Left forelimb (tissue), 1 donor: ENCODE measurements around the gene TBCD.

Experiments used
- DNase-seq: peaks from one replicate; pipeline ENCODE4 v3.0.0-alpha.2; 2018; ENCODE audit warnings: low spot score

The TBCD gene

GRCh38 chr17:82957961-82958561 lies 206.2 kb downstream of the TBCD start:
- DNase-seq: peak; percentile 55

- DNase-seq: peak; percentile 47
These were observed 207.5 kb downstream of the TBCD start for GRCh38 chr17:82959242-82959930.

DNA sequence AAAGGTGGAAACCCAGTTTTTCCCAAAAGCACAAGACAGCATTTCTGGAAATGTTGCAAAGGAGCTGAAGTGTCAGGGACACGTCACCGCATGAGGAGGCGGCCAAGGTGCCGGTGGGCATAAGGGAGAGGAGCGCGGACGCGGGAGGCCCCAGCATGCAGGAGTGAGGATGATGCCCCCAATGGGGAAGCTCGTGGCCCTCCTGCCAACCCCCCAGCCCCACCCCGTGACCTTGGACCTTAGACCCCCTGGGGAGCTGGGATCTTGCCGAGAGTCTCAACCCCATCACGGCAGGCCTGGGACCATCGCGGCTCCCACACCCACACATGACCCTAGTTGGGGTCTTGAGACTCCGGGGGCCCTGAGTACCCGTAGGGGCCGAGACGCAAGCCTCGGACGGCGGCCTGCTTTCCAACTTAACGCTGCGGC lies 208.1 kb downstream of the TBCD start:
- DNase-seq: peak; percentile 53

DNA sequence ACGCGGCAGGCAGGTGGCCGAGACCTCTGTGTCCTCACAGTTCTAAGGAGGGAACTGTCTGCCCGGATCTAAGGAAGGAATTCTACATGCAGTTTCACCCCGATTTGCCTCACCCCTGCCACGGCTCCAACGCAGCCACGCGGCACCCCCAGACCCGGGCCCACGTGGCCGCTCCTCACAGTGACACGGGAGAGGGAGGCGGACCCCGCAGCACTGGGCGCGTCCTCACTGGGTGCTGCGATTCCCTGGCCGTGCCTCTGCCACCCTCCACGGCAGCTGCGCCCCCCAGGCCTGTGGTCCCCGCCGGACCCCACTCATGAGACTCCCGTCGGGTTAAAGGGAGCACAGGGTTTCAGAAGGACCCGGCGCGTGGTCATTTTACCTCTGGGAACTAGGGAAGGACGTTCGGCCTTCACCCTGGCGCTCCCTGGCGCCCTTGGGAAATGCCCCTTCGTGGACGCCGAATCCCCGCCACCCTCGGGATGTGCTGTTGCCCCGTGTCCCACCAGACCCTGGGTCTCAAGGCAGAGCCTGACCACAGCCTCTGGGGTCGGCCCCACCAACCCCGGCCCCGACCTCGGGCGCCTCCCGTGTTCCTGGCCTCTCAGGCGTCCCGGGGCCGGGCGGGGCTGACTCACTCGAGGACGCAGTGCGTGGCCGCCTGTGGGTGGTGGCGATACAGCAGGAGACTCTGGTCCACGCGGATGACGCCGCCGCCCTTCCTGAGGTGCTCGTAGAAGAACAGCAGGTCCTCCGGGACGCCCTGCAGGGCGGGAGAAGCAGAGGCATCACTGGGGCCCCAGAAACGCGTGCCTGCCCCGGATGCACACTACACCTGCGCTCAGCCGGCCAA lies 208.8 kb downstream of the TBCD start:
- peak; percentile 51 for DNase-seq

DNA sequence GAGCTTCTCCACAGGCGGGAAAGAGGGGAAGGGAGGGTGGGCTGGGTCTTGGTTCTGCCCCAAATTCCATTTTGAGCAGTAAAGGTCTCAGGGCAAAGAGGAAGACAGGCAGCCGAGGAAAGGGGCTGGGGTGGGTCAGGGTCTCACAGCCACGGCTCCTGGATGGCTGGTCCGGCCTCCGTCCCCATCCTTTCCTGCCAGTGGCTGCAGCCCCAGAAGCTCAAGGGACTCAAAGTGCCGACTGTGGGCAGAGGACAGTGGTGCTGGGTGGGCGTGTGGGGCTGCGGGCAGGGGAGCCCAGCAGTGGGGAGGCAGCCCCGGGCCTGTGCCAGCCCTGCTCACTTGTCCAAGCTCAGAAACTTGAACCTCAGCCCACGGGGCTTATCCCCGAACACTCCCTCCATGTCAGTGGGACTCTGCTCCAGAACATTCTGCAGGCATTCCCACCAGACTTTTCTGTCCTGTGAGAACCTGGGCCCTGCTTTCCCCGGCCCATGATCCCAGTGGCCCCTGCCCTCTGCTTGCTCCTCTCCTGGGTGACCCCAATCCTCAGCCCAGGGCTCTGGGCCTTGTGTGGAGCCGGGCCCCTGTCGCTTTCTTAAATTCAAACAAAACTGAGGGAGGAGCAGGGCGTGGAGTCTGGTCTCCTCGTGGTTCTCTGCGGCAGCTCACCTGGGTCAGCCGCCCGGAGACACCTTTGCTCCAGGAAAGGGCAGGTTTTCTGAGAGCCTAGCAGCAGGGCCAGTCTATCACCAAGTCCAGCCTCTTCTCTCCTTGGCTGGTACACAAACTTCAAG lies 209.7 kb downstream of the TBCD start:
- DNase-seq: peak; percentile 61

GRCh38 chr17:82962163-82962720 lies 210.4 kb downstream of the TBCD start:
- DNase-seq: peak; percentile 28

- DNase-seq: peak; percentile 82
These were observed 211.5 kb downstream of the TBCD start for GRCh38 chr17:82963104-82963950.

DNA sequence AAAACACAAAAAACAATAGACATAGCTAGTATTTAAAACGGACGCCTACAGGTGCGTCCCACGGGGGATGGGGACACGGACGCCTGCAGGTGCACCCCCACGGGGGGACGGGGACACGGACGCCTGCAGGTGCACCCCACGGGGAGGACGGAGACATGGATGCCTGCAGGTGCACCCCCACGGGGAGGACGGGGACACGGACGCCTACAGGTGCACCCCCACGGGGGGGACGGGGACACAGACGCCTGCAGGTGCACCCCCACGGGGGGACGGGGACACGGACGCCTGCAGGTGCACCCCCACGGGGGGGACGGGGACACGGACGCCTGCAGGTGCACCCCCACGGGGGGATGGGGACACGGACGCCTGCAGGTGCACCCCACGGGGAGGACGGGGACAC lies 212.6 kb downstream of the TBCD start:
- DNase-seq: peak; percentile 46

DNA sequence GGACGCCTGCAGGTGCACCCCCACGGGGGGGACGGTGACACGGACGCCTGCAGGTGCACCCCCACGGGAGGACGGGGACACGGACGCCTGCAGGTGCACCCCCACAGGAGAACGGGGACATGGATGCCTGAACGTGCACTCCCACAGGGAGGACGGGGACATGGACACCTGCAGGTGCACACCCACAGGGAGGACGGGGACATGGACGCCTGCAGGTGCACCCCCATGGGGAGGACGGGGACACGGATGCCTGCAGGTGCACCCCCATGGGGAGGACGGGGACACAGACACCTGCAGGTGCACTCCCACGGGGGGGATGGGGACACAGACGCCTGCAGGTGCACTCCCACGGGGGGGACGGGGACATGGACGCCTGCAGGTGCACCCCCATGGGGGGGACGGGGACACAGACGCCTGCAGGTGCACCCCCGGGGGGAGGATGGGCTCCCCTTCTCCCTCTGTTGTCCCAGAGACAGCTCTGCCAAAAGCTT lies 213.0 kb downstream of the TBCD start:
- DNase-seq: peak; percentile 61

GRCh38 chr17:82965371-82965770 lies 213.5 kb downstream of the TBCD start:
- DNase-seq: peak; percentile 52

DNA sequence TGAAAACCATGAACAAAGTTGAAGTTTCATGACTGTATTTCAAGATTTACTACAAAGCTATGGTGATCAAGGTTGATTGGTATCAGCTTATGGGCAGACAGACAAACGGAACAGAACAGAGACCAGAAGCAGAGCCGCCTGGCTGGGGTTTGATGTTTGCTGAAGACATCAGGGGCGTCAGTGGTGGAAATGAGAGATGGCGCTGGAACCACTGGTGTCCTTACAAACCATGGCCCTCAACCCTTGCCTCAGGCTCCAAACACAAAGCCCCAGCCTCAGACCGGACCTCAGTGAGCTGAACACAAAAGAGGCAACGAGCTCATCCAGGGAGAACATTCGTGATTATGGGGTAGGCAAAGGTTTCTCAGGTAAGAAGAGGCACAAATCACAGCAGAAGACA lies 214.6 kb downstream of the TBCD start:
- peak; percentile 41 for DNase-seq

DNA sequence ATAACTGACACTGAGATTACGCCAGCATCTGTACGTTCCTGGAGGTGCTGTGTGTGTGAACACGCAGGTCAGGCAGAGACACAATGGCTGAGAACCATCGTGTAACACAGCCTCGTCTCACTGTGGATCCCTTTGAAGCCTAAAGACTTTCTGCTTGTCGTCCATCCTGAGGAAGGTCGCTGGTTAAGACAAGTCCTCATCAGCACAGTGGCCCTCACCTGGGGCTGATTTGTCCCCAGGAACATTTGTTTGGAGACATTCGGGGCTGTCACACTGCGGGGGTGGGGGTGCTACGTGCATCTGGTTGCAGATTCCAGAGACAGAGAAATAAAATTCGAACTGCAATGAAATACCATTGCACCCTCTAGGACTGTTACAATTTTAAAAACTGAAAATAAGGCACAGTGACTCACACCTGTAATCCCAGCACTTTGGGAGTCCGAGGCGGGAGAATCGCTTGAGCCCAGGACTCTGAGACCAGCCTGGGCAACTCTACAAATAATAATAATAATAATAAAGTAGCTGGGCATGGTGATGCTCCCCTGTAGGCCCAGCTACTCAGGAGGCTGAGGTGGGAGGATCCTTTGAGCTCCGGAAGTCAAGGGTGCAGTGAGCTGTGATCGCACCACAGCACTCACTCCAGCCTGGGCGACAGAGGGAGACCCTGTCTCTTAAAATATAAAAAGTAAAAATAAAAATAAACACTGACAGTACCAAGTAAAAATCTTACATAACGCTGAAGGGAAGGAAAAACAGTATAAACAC lies 215.6 kb downstream of the TBCD start:
- DNase-seq: peak; percentile 56

- DNase-seq: peak; percentile 55
These were observed 216.4 kb downstream of the TBCD start for GRCh38 chr17:82968033-82968841.

DNA sequence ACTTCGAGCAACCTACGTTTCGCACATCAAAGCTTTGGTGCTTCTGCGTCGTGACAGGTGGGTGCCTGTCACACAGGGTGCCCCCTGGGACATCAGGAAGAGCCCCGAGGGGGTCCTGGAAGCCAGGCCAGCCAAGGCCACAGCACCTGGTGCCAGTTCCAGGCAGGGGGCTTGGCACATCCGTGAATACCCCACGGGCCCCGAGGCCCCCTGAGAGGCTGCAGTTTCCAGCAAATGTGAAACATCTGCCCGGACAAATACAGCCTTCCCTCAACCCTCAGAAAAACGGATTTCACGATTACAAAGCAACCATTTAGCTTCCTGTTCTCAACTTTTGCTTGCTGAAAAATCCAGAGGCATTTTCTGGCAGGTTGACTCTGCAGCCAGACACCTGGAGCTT lies 218.2 kb downstream of the TBCD start:
- peak; percentile 55 for DNase-seq

DNA sequence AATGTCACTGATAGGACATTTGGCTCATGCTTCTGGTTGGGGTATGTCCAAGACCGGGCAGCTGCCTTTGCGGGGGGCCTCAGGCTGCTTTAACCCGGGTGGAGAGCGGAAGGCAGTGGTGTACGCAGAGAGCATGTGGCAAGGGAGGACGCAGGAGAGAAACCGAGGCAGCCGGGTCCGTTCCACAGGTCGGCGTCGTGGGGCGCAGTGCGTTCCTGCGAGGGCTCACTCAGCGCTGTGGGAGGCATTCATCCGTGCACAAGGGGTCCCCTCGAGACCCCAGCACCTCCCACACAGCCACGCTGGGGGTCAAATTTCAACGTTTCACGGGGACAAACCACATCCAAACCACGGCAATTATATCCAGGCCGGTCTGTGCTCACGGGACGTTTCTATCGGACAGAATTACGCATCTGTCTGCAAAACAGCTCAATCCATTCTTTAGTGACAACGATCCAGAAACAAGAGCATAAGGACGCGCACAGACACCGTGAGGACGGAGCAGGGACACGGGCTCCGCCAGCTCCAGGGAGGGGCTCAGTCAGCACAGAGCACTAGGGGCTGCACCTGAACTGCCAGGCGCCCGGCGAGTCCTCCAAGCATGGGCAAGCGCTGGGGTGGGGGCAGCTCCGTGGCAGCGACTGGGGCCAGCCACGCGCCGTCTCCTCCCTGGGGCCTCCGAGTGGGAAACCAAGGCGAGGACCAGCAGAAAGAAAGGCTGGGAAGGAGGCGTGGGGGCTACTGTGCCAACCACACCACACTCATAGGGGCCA lies 219.1 kb downstream of the TBCD start:
- DNase-seq: peak; percentile 62

DNA sequence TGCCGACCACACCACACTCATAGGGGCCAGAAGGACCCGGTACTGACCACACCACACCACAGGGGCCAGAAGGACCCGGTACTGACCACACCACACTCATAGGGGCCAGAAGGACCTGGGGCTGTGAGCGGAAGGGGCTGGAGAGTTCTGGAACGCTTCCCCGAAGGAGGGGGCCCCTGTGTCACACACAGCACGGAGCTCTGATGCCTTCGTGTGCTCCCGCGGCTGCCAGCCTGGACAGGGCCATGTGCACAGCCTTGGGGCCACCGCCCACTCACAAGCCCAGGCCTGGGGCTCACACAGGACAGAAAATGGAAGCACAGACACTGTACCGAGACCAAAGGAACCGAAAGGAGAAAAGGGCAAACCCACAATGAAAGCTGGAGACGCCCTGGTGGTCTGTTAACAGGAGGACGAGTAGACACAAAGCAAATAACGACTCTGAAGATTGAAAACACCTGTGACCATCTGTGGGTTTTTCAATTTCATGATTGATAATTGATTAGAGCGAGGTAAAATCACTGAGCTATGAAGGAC lies 221.0 kb downstream of the TBCD start:
- no peak for DNase-seq

GRCh38 chr17:82973456-82974135 lies 221.7 kb downstream of the TBCD start:
- no peak for DNase-seq
